HCT116 (cell line): ENCODE results near the gene ZNF787. TPM values are rescaled to one million over a fixed set of nuclear protein-coding genes. Genes with fewer than 3 reads are reported as not detected.

ENCODE experiments used
- ATAC-seq: fragments of 200-7000 bp; cut with Tn5 transposase; 2 replicates; pipeline ENCODE4 v1.9.1; 2020; ENCODE audit warnings: mild to moderate bottlenecking, moderate library complexity
- BruUV-seq: library from RNA; stranded (reverse); fragments of 400-500 nt; replicated peaks from 2 replicates; lab custom pipeline; 2021; lab: Mats Ljungman, UMichigan
- CTCF ChIA-PET: fragments of 300-600 bp; sonication (Branson Sonifier 250); formaldehyde crosslinking; loops from one replicate; lab custom pipeline; 2021; ENCODE audit warnings: antibody characterized with exemption; lab: Charles Lee
- POLR2A ChIA-PET: fragments of 300-600, 350-600 bp; sonication (Branson Sonifier 250); formaldehyde crosslinking; loops from one replicate; lab custom pipeline; 2021; ENCODE audit warnings: antibody characterized with exemption; lab: Charles Lee
- RAD21 ChIA-PET, 2 experiments: fragments of 300-600 bp; sonication (Branson Sonifier 250); formaldehyde crosslinking; loops; one replicate each; lab custom pipeline; 2023; ENCODE audit warnings: low total read pairs in 2 of 2; ENCODE audit not compliant: uncharacterized antibody in 2 of 2, unreplicated experiment in 2 of 2, low non-redundant PET in 1 of 2; lab: Charles Lee
- DNase-seq: peaks from one replicate; pipeline ENCODE4 v3.0.0-alpha.2; 2010; ENCODE audit warnings: low read depth, low spot score
- H2AFZ ChIP-seq: fragments of 200-600 bp; shearing (Covaris generic), sonication (generic); 2 replicates; pipeline ENCODE4 v1.6.1; 2017; ENCODE audit warnings: low read depth, mixed run types, mixed read lengths, antibody characterized with exemption, low read length; ENCODE audit not compliant: poor library complexity, severe bottlenecking
- H3K27ac ChIP-seq: 2 replicates; pipeline ENCODE4 v1.5.1; 2012; ENCODE audit warnings: low read depth, low read length
- H3K27me3 ChIP-seq: fragments of 200-600 bp; sonication (generic); 2 replicates; pipeline ENCODE4 v1.6.1; 2016; ENCODE audit warnings: mixed run types, low read length, mixed read lengths; ENCODE audit not compliant: insufficient read depth
- H3K36me3 ChIP-seq, 2 experiments: fragments of 200-500 bp in 1 of 2; fragments of 200-600 bp in 1 of 2; sonication (Bioruptor generic) in 1 of 2; sonication (generic) in 1 of 2; 2 replicates each; pipeline versions ENCODE4 v1.5.1 to v1.6.1; 2014 to 2016; ENCODE audit warnings: low read length in 2 of 2, inconsistent platforms in 1 of 2, mixed read lengths in 1 of 2, mixed run types in 1 of 2; ENCODE audit not compliant: insufficient read depth in 2 of 2, control insufficient read depth in 1 of 2
- H3K4me1 ChIP-seq, 2 experiments: fragments of 200-600 bp in 1 of 2; sonication (generic) in 1 of 2; 2 replicates each; pipeline versions ENCODE4 v1.5.1 to v1.6.1; 2012 to 2017; ENCODE audit warnings: low read length in 2 of 2, inconsistent platforms in 1 of 2, mild to moderate bottlenecking in 1 of 2, mixed read lengths in 1 of 2, mixed run types in 1 of 2, moderate library complexity in 1 of 2; ENCODE audit not compliant: insufficient read depth in 2 of 2, control insufficient read depth in 1 of 2
- H3K4me2 ChIP-seq: fragments of 200-600 bp; sonication (generic); 2 replicates; pipeline ENCODE4 v1.6.1; 2017; ENCODE audit warnings: mixed run types, low read length, mixed read lengths
- H3K4me3 ChIP-seq, 2 experiments: fragments of 200-600 bp in 1 of 2; sonication (generic) in 1 of 2; replicated peaks in 1 of 2; 2 replicates each; pipeline ENCODE4 v1.5.1; 2011 to 2016; ENCODE audit warnings: low read length in 2 of 2, control low read depth in 1 of 2, low read depth in 1 of 2, mild to moderate bottlenecking in 1 of 2, mixed read lengths in 1 of 2, mixed run types in 1 of 2
- H3K79me2 ChIP-seq: fragments of 200-600 bp; sonication (generic); 2 replicates; pipeline ENCODE4 v1.6.1; 2017; ENCODE audit warnings: mild to moderate bottlenecking, mixed run types, low read length, moderate library complexity, mixed read lengths; ENCODE audit not compliant: insufficient read depth
- H3K9ac ChIP-seq: fragments of 200-600 bp; sonication (generic); 2 replicates; pipeline ENCODE4 v1.6.1; 2016; ENCODE audit warnings: low read length, mixed read lengths
- H3K9me2 ChIP-seq: fragments of 200-600 bp; sonication (generic), shearing (Covaris generic); 2 replicates; pipeline ENCODE4 v1.6.1; 2017; ENCODE audit warnings: mixed run types, mild to moderate bottlenecking, moderate library complexity; ENCODE audit not compliant: insufficient read depth
- H3K9me3 ChIP-seq, 2 experiments: fragments of 200-500 bp in 1 of 2; fragments of 200-600 bp in 1 of 2; sonication (Bioruptor generic) in 1 of 2; sonication (generic) in 1 of 2; 2 replicates each; pipeline ENCODE4 v1.6.1; 2014 to 2017; ENCODE audit warnings: low read length in 2 of 2, mixed read lengths in 2 of 2, inconsistent platforms in 1 of 2, low read depth in 1 of 2, mild to moderate bottlenecking in 1 of 2, mixed run types in 1 of 2, moderate library complexity in 1 of 2; ENCODE audit not compliant: control insufficient read depth in 1 of 2, insufficient read depth in 1 of 2
- H4K20me1 ChIP-seq: fragments of 200-600 bp; sonication (generic), shearing (Covaris generic); 2 replicates; pipeline ENCODE4 v1.6.1; 2017; ENCODE audit warnings: mixed run types, mild to moderate bottlenecking, moderate library complexity; ENCODE audit not compliant: insufficient read depth
- CTCF ChIP-seq, 3 experiments: fragments of 200-600 bp in 1 of 3; sonication (generic) in 1 of 3; IDR thresholded peaks in 2 of 3; conservative IDR thresholded peaks in 1 of 3; 2 replicates each; pipeline ENCODE4 v1.5.1; 2012 to 2017; ENCODE audit warnings: low read depth in 2 of 3, low read length in 2 of 3, antibody characterized with exemption in 1 of 3, borderline replicate concordance in 1 of 3, control low read depth in 1 of 3, mild to moderate bottlenecking in 1 of 3, mixed read lengths in 1 of 3, mixed run types in 1 of 3, moderate library complexity in 1 of 3; ENCODE audit not compliant: insufficient read depth in 1 of 3
- ELF1 ChIP-seq: IDR thresholded peaks from 2 replicates; pipeline ENCODE4 v1.6.1; 2012; ENCODE audit warnings: low read depth, borderline replicate concordance
- EZH2 ChIP-seq: fragments of 200-600 bp; sonication (generic); IDR thresholded peaks from 2 replicates; pipeline ENCODE4 v1.6.1; 2017; ENCODE audit warnings: antibody characterized with exemption, mixed run types
- FOSL1 ChIP-seq: IDR thresholded peaks from 2 replicates; pipeline ENCODE4 v1.6.1; 2012; ENCODE audit warnings: low read depth
- RAD21 ChIP-seq: IDR thresholded peaks from 2 replicates; pipeline ENCODE4 v1.6.1; 2012; ENCODE audit warnings: low read depth, mild to moderate bottlenecking
- TCF7L2 ChIP-seq: IDR thresholded peaks from 2 replicates; pipeline ENCODE4 v1.7.0; 2011; ENCODE audit warnings: borderline replicate concordance, inconsistent platforms; ENCODE audit not compliant: insufficient read depth, insufficient read length; ENCODE audit errors: extremely low read depth
- ZNF274 ChIP-seq: fragments of 200-500 bp; sonication (Bioruptor generic); IDR thresholded peaks from 2 replicates; pipeline ENCODE4 v1.6.1; 2014; ENCODE audit warnings: mild to moderate bottlenecking, low read depth, low read length, inconsistent platforms
- intact Hi-C: fragments of 100-400 bp; cut with micrococcal nuclease; formaldehyde crosslinking; loops from 2 replicates; pipeline ENCODE4 v1.10.0; 2022
- total RNA-seq: library from RNA; stranded (reverse); gene quantifications from one replicate; pipeline ENCODE4 v1.2.1, GENCODE V29; 2021; ENCODE audit not compliant: unreplicated experiment

Gene ZNF787
- total RNA-seq, 1 experiment from 2014 or later: 40.3 TPM

- CTCF ChIA-PET: interaction anchor here (0.6 to 2.3 kb wide), 13 partner anchors 9 to 272 kb away, joined by 3 to 19 read pairs (median 4); no protein-coding TSS in a partner anchor
- Histone ChIP-seq H3K79me2 (no peaks in the 10 kb centered on the region), H3K9ac (no peak overlapping the region), H3K4me1 (peaks cover 6 to 7% of the 10 kb centered on the region in 2 experiments; a peak in 3 of 4 replicates), H3K36me3 (no peaks in the 10 kb centered on the region), H3K9me2 (no peaks in the 10 kb centered on the region), H2AFZ (no peak overlapping the region), H3K4me2 (no peak overlapping the region), H3K9me3 (peaks cover 0 to 8% of the 10 kb centered on the region in 2 experiments; a peak in 1 of 4 replicates), H3K4me3 (no peak overlapping the region), H3K27ac (no peak overlapping the region), H3K27me3 (no peaks in the 10 kb centered on the region), H4K20me1 (no peaks in the 10 kb centered on the region)
- DNase-seq: peak; percentile 28
- intact Hi-C loops: loop anchor here (1.0 kb wide), 1 partner anchor 96 kb away; no protein-coding TSS in a partner anchor
- ATAC-seq: peak; percentile 82
- POLR2A ChIA-PET: no interaction called here
- peak; percentile 70 for TF ChIP-seq RAD21
- TF ChIP-seq ELF1: no peak
- peak; percentile 64 to 85 (median 76); a peak in 5 of 6 replicates for TF ChIP-seq CTCF (IDR thresholded peaks at IDR 0.05 in 2 of 3, conservative IDR thresholded peaks at IDR 0.05 in 1 of 3; ENCODE audit: borderline replicate concordance in 1 of 3, insufficient read depth in 1 of 3, low read depth in 2 of 3, low read length in 2 of 3)
- no peak for TF ChIP-seq FOSL1
- no peak for TF ChIP-seq ZNF274
- TF ChIP-seq EZH2: no peak
- BruUV-seq: no TSS peak
- RAD21 ChIA-PET: interaction anchor here in 1 of 2 experiments (0.8 kb wide), 1 partner anchor 257 kb away, joined by 3 read pairs; no protein-coding TSS in a partner anchor
Observed at GRCh38 chr19:56076498-56076897, 44.6 kb downstream of the ZNF787 start.

GRCh38 chr19:56071151-56071550 lies 49.9 kb downstream of the ZNF787 start:
- peak; percentile 43 for ATAC-seq
- POLR2A ChIA-PET: no interaction called here
- DNase-seq: peak; percentile 15
- Histone ChIP-seq H3K4me2 (no peak overlapping the region), H3K79me2 (no peaks in the 10 kb centered on the region), H3K36me3 (no peaks in the 10 kb centered on the region)
- TF ChIP-seq CTCF (IDR thresholded peaks at IDR 0.05 in 2 of 3, conservative IDR thresholded peaks at IDR 0.05 in 1 of 3; ENCODE audit: borderline replicate concordance in 1 of 3, insufficient read depth in 1 of 3, low read depth in 2 of 3, low read length in 2 of 3) (peak; percentile 12 to 60 (median 37); a peak in 4 of 6 replicates), TCF7L2 (no peak)
- TF ChIP-seq, all 23 proteins: peak for 1
- H2AFZ ChIP-seq: no peak overlapping the region
- intact Hi-C loops: no loop called here
- RAD21 ChIA-PET: no interaction called here
- no peaks in the 10 kb centered on the region for H3K9me2 ChIP-seq
- peaks cover 4 to 8% of the 10 kb centered on the region in 2 experiments for H3K4me1 ChIP-seq
- no TSS peak for BruUV-seq
- H4K20me1 ChIP-seq: no peaks in the 10 kb centered on the region
- peaks cover 0 to 1% of the 10 kb centered on the region in 2 experiments; a peak in 1 of 4 replicates for H3K9me3 ChIP-seq
- H3K4me3 ChIP-seq: no peak overlapping the region
- no peak overlapping the region for H3K9ac ChIP-seq
- no peaks in the 10 kb centered on the region for H3K27me3 ChIP-seq
- H3K27ac ChIP-seq: no peak overlapping the region
- CTCF ChIA-PET: interaction anchor here (1.1 to 2.0 kb wide), 5 partner anchors 9 to 262 kb away, joined by 3 to 9 read pairs (median 3); no protein-coding TSS in a partner anchor
